ENCODE data around the gene DENND11.

DNA sequence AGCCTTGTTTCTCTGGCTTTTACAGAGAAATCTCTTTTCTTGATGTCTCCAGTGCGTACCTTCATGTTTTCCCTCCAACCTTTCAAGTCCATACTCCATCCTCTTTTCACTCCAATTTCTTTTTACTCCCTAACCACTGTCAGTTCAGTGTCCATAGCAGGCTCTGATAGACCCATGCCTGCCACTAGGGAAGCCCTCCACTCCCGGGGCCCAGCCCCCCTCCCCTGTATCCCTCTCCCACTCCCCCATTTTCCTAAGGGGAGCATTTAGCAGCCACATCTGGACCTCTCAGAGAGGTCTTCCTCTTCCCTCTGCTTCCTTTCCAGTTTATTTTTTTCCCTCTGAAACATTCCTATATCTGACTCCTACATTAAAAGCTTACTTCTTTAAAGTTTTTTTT is 33.1 kb downstream of the DENND11 start:
- TF ChIP-seq, protein P1, sequence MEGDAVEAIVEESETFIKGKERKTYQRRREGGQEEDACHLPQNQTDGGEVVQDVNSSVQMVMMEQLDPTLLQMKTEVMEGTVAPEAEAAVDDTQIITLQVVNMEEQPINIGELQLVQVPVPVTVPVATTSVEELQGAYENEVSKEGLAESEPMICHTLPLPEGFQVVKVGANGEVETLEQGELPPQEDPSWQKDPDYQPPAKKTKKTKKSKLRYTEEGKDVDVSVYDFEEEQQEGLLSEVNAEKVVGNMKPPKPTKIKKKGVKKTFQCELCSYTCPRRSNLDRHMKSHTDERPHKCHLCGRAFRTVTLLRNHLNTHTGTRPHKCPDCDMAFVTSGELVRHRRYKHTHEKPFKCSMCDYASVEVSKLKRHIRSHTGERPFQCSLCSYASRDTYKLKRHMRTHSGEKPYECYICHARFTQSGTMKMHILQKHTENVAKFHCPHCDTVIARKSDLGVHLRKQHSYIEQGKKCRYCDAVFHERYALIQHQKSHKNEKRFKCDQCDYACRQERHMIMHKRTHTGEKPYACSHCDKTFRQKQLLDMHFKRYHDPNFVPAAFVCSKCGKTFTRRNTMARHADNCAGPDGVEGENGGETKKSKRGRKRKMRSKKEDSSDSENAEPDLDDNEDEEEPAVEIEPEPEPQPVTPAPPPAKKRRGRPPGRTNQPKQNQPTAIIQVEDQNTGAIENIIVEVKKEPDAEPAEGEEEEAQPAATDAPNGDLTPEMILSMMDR (IDR thresholded peaks at IDR 0.05) = no peak
- TF ChIP-seq POLR2A (IDR thresholded peaks at IDR 0.05) = no peak
- TF ChIP-seq EP300 (IDR thresholded peaks at IDR 0.05) = no peak
- TF ChIP-seq POLR2AphosphoS5 (IDR thresholded peaks at IDR 0.05) = no peak

All from stomach (tissue), 4 donors.